Neutrophil (primary cell): ENCODE measurements around the gene CNOT3.

ENCODE experiments used
- H3K27ac ChIP-seq: fragments of 200-600 bp; sonication (generic); 2 replicates; pipeline ENCODE4 v1.5.1; 2016; ENCODE audit warnings: mild to moderate bottlenecking, moderate library complexity
- H3K27me3 ChIP-seq: fragments of 200-600 bp; sonication (generic); 2 replicates; pipeline ENCODE4 v1.6.0; 2016; ENCODE audit warnings: mild to moderate bottlenecking
- H3K36me3 ChIP-seq: fragments of 200-600 bp; sonication (generic); 2 replicates; pipeline ENCODE4 v1.5.1; 2017
- H3K4me1 ChIP-seq, 2 experiments: fragments of 200-600 bp in 1 of 2; sonication (generic) in 1 of 2; 1 replicate in 1 of 2; 2 replicates in 1 of 2; pipeline versions ENCODE4 v1.5.1 to v1.6.1; 2013 to 2016; ENCODE audit warnings: low read depth in 1 of 2, low read length in 1 of 2, mild to moderate bottlenecking in 1 of 2, moderate library complexity in 1 of 2; ENCODE audit not compliant: control insufficient read depth in 1 of 2, insufficient read depth in 1 of 2
- H3K4me3 ChIP-seq, 2 experiments: fragments of 200-600 bp in 1 of 2; sonication (generic) in 1 of 2; 1 replicate in 1 of 2; 2 replicates in 1 of 2; pipeline ENCODE4 v1.5.1; 2013 to 2016; ENCODE audit warnings: low read depth in 1 of 2, low read length in 1 of 2, mild to moderate bottlenecking in 1 of 2, moderate library complexity in 1 of 2
- H3K9me3 ChIP-seq: fragments of 200-600 bp; sonication (generic); 2 replicates; pipeline ENCODE4 v1.5.1; 2016
- CTCF ChIP-seq: fragments of 200-600 bp; sonication (generic); IDR thresholded peaks from 2 replicates; pipeline ENCODE4 v1.5.1; 2016; ENCODE audit warnings: antibody characterized with exemption

CNOT3 gene

GRCh38 chr19:54148158-54148557 lies 10.6 kb downstream of the CNOT3 start:
- Histone ChIP-seq H3K4me3 (no peak overlapping the region), H3K9me3 (no peaks in the 10 kb centered on the region), H3K27ac (no peak overlapping the region), H3K36me3 (peaks cover 100% of the 10 kb centered on the region), H3K4me1 (peaks cover 4% of the 10 kb centered on the region in 2 experiments), H3K27me3 (no peaks in the 10 kb centered on the region)
- no peak for TF ChIP-seq CTCF

DNA sequence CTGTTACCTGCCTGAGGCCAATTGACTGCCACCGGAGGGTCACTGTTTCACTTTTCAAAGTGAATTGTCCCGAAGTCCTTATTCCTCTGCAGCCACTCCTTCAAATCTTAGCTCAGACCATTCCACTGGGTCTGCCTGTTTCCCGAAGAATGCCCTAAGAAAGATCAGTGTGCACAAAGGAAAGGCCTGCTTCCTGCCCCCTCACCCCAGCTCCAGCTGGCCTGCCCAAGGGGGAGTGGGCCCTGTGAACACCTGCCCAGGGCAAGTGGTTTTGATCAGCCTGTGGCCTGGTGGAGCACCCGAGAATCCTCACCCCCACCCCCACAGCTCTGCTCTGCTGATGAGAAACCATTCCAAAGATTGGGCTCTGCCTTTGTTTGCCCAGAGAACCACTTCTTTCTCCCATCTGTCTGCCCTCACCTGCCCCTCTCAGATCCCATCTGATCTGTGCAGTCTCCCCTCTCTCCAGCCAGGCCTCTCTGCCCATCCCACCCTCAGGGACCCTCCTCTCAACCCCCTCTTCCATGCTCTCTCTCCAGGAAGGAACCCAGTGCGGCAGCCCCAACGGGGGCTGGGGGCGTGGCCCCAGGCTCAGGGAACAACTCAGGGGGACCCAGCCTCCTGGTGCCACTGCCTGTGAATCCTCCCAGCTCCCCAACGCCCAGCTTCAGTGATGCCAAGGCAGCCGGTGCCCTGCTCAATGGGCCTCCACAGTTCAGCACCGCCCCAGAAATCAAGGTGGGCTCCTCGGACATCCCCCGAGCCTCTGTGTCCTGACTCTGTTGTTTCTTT lies 11.7 kb downstream of the CNOT3 start:
- Histone ChIP-seq H3K4me3 (no peak overlapping the region), H3K9me3 (no peaks in the 10 kb centered on the region), H3K4me1 (peaks cover 4% of the 10 kb centered on the region in 2 experiments), H3K36me3 (peaks cover 100% of the 10 kb centered on the region), H3K27ac (no peak overlapping the region), H3K27me3 (no peaks in the 10 kb centered on the region)
- no peak for TF ChIP-seq CTCF

DNA sequence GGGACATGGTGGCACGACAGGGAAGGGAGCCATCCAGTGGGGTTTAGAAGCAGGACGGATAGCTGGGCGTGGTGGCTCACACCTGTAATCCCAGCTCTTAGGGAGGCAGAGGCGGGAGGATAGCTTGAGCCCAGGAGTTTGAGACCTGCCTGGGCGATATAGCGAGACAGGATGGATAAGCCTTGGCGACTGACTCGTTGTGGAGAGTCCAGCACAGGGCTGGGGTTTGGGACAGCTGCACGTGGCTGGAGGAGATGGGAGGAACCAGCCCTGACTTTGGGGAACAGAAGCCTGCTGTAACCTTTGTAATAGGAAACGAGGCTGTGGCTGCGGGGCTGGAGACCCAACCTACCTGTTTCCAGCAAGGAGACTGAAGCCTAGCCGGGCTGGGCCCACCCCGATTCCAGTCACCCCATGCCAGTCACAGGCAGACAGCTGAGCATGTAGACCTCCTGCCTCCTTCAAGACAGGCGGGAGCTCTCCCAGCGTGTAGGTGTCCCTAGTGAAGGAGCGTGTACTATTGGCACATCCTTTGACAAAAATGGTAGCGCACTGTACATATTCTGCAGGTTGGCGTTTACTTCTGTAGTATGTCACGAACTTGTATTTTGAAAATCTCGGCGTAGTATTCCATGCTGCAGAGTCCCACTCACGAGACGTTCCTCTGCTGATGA lies 13.9 kb downstream of the CNOT3 start:
- Histone ChIP-seq H3K4me3 (no peak overlapping the region), H3K27me3 (no peaks in the 10 kb centered on the region), H3K9me3 (no peaks in the 10 kb centered on the region), H3K27ac (no peak overlapping the region), H3K36me3 (peaks cover 100% of the 10 kb centered on the region), H3K4me1 (peaks cover 4% of the 10 kb centered on the region in 2 experiments)
- no peak for TF ChIP-seq CTCF

DNA sequence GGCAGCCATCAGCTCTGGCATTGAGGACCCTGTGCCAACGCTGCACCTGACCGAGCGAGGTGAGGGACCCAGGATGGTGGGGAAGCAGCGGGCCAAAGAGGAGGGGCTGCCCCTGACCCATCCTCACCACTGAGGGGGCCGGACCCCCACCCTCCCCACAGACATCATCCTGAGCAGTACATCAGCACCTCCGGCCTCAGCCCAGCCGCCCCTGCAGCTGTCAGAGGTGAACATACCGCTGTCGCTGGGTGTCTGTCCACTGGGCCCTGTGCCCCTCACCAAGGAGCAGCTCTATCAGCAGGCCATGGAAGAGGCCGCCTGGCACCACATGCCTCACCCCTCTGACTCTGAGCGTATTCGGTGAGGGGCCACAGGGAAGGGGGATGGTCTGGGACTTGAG lies 14.7 kb downstream of the CNOT3 start:
- Histone ChIP-seq H3K4me3 (no peak overlapping the region), H3K9me3 (no peaks in the 10 kb centered on the region), H3K27me3 (no peaks in the 10 kb centered on the region), H3K27ac (no peak overlapping the region), H3K4me1 (peaks cover 4% of the 10 kb centered on the region in 2 experiments), H3K36me3 (peaks cover 100% of the 10 kb centered on the region)
- no peak for TF ChIP-seq CTCF

DNA sequence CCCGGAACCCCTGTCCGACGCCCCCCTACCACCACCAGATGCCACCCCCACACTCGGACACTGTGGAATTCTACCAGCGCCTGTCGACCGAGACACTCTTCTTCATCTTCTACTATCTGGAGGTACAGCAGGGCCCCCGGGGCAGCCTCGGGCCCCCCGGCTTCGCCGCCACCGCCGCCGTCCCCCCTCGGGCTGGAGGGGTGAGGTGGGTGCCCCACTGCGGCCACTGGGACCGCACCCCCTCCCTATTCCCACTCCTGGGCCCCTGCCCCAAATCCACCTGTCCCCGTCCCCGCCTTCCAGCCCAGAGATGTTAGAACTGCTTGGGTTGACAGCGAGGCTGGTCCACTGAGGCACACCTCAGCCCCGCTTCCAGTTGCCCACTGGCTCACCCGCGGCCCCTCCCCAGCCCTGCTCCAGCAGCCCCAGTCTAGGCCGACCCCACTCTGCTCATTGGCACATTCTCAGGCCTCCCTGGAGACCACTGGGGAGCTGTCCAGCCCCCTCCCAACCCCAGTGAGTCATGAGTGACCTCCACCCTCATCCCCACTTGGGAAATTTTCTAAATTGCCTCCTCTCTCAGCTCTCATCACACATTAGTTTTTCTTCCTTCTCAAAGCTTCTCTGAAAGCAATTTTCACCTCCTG lies 15.4 kb downstream of the CNOT3 start:
- no peaks in the 10 kb centered on the region for H3K27me3 ChIP-seq
- H3K9me3 ChIP-seq: no peaks in the 10 kb centered on the region
- no peak overlapping the region for H3K4me3 ChIP-seq
- H3K27ac ChIP-seq: peak overlapping the region; percentile 6
- no peak for TF ChIP-seq CTCF
- H3K4me1 ChIP-seq: peaks cover 5 to 6% of the 10 kb centered on the region in 2 experiments
- H3K36me3 ChIP-seq: peaks cover 100% of the 10 kb centered on the region
